Nephron progenitor cell (in vitro differentiated cells): ENCODE measurements around the gene NFIA.

ENCODE experiments used
- DNase-seq: peaks from one replicate; pipeline ENCODE4 v3.0.0; 2021
- H3K27ac Mint-ChIP-seq: 2 replicates; pipeline ENCODE4 v1.8.0; 2021; ENCODE audit warnings: mild to moderate bottlenecking, moderate library complexity, mixed read lengths
- H3K27me3 Mint-ChIP-seq: 2 replicates; pipeline ENCODE4 v1.8.0; 2021; ENCODE audit warnings: mild to moderate bottlenecking, low read depth, mixed read lengths; ENCODE audit not compliant: poor library complexity
- H3K36me3 Mint-ChIP-seq: 2 replicates; pipeline ENCODE4 v1.8.0; 2021; ENCODE audit warnings: low read depth, mixed read lengths
- H3K4me1 Mint-ChIP-seq: 2 replicates; pipeline ENCODE4 v1.8.0; 2021; ENCODE audit warnings: mixed read lengths
- H3K4me3 Mint-ChIP-seq: 2 replicates; pipeline ENCODE4 v1.8.0; 2021; ENCODE audit warnings: mild to moderate bottlenecking, moderate library complexity, mixed read lengths
- H3K9me3 Mint-ChIP-seq: 2 replicates; pipeline ENCODE4 v1.8.0; 2021; ENCODE audit warnings: mild to moderate bottlenecking, moderate library complexity, mixed read lengths
- TF ChIP-seq, protein P1 (sequence below): fragments of 200-600 bp; sonication (generic); IDR thresholded peaks from 2 replicates; pipeline ENCODE4 v1.5.0; 2021; ENCODE audit warnings: antibody characterized with exemption

The NFIA gene

DNA sequence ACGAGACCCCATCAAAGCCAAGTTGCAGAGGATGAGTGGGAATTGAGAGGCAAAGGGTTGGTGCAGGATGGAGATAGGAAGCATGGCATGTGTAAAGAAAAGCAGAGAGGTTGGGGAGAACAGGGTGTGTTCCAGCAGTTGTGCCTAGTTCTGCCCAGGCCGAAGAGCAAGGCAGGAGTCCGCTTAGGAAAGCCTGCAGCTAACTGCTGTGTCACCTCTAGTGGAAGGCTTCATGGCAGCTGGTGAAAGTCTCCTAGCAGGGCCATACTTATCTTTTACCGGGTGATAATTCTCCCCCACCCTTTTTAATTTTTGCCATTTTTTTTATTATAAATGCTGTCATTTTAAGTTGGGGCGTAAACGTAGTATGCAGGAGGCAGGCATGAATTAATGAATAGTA lies 93.6 kb downstream of the NFIA start:
- Mint-ChIP-seq H3K27ac (no peak overlapping the region), H3K27me3 (peaks cover 16% of the 10 kb centered on the region), H3K36me3 (no peaks in the 10 kb centered on the region), H3K4me3 (no peak overlapping the region), H3K4me1 (peaks cover 26% of the 10 kb centered on the region), H3K9me3 (no peaks in the 10 kb centered on the region)
- TF ChIP-seq, protein P1, sequence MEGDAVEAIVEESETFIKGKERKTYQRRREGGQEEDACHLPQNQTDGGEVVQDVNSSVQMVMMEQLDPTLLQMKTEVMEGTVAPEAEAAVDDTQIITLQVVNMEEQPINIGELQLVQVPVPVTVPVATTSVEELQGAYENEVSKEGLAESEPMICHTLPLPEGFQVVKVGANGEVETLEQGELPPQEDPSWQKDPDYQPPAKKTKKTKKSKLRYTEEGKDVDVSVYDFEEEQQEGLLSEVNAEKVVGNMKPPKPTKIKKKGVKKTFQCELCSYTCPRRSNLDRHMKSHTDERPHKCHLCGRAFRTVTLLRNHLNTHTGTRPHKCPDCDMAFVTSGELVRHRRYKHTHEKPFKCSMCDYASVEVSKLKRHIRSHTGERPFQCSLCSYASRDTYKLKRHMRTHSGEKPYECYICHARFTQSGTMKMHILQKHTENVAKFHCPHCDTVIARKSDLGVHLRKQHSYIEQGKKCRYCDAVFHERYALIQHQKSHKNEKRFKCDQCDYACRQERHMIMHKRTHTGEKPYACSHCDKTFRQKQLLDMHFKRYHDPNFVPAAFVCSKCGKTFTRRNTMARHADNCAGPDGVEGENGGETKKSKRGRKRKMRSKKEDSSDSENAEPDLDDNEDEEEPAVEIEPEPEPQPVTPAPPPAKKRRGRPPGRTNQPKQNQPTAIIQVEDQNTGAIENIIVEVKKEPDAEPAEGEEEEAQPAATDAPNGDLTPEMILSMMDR = no peak
- no peak for DNase-seq

DNA sequence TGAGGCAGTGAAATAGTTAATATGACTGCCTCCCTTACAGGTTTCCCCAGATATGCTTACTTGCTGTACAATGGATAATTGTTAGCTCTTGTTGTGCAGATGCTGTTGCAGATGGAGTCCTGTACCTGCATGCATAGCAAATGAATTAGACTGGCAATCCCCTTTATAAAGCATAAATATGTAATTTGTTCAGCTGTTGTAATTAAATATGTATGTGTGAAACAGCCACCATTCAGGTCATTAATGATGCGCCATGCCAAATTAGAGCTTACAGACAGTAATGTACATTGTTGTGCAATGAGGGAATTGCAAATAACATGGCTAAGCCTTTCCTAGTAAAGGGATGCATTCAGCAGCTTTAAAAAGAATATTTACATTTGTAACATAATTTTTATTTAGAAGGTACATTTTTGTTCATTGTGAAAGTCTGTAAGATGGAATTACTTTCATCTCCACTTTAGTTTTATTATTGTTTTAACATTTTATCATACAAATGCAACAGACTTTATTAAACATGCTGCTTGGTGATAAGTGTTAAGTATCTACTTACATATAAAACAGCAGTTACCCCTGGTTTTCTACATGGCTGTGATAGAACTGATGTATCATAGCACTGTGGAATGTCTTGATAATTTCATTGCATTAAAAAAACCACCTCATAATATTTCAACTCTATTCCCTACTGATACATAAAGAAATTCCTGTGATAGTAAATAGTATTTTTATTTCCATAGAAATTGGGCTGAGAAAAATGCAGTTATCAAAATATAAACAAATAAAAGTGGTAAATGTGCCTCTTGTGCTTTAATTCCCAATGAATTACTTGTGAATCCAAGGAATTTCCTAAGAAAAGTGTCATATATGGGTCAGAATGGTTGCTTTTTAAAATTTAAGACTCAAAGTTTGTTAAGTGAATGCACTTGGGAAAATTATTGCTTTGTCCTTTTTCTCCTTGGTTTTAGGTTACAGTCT lies 99.0 kb downstream of the NFIA start:
- Mint-ChIP-seq H3K36me3 (no peaks in the 10 kb centered on the region), H3K9me3 (no peaks in the 10 kb centered on the region), H3K27me3 (peaks cover 8% of the 10 kb centered on the region), H3K4me3 (no peak overlapping the region), H3K27ac (no peak overlapping the region), H3K4me1 (peaks cover 6% of the 10 kb centered on the region)
- DNase-seq = no peak
- TF ChIP-seq, protein P1 = no peak

DNA sequence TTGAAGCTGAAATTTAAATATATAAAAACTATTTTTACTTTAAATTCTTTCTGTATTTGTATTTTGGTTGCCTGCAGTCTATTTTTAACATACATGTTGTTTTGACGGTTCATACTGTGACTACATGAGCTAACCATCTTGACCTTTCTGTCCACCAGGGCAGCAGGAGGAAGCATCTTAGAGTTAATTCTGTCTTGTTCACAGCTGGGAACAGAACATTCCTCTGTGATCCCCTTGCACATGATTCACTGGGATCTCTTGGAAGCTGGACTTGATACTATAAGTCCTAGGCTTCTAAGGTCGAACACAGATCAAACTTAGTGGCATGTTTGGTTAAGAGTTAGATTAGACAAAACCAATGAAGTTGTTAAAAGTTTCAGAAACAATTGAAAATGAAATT lies 99.7 kb downstream of the NFIA start:
- TF ChIP-seq, protein P1 = no peak
- Mint-ChIP-seq H3K4me3 (no peak overlapping the region), H3K36me3 (no peaks in the 10 kb centered on the region), H3K27me3 (peaks cover 8% of the 10 kb centered on the region), H3K4me1 (peaks cover 6% of the 10 kb centered on the region), H3K27ac (no peak overlapping the region), H3K9me3 (no peaks in the 10 kb centered on the region)
- no peak for DNase-seq

DNA sequence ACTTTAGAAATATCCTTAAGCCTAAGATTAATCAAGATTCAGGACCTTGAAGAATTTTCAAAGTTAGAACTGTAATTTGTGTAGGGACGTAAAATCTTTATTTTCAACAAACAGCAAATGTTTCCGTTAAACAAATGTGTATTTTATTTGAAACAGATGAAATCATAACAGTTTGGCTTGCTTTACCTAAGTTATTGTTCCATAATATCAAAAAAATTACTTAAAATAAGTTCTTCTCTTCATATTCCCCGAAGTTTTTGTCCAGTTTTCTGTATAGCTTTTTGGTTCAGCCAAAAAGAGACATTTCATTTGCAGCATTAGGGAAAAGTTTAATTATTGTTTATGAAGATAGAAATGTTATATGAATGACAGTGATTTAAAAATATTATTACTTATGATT lies 100.1 kb downstream of the NFIA start:
- Mint-ChIP-seq H3K27me3 (peaks cover 4% of the 10 kb centered on the region), H3K9me3 (no peaks in the 10 kb centered on the region), H3K36me3 (no peaks in the 10 kb centered on the region), H3K4me3 (no peak overlapping the region), H3K27ac (no peak overlapping the region), H3K4me1 (peaks cover 6% of the 10 kb centered on the region)
- TF ChIP-seq, protein P1 = no peak
- no peak for DNase-seq

DNA sequence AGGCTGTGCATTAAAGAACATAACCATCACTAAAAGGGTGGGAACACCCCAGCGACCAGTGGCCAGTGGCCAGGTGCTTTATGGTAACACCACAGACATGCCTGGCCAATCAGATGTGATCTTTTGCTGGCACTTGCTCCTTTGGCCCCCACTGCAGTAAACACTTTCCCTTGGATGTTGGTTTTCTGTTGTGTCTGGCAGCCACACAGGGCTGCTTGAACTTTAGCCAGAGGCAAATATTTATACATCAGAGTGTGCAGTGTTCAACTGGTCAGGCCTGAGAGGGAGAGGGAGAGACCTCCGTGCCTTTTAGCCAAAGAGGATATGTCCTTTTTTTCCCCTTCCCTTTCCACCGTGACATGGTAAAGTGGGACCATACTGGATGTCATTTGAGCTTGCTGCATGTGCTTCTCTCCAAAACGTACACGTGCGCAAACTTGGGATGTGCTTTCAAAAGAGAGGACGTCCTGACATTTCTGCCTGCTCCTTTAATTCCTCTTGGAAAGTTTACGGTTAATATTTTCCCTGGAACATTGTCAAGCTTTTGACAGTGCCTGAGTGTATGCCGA lies 101.2 kb downstream of the NFIA start:
- no peaks in the 10 kb centered on the region for H3K9me3 Mint-ChIP-seq
- H3K27ac Mint-ChIP-seq = no peak overlapping the region
- TF ChIP-seq, protein P1 = no peak
- peaks cover 6% of the 10 kb centered on the region for H3K4me1 Mint-ChIP-seq
- no peaks in the 10 kb centered on the region for H3K27me3 Mint-ChIP-seq
- H3K36me3 Mint-ChIP-seq = no peaks in the 10 kb centered on the region
- H3K4me3 Mint-ChIP-seq = no peak overlapping the region
- no peak for DNase-seq
